Stimulated activated CD8-positive, alpha-beta memory T cell treated with anti-CD3 and anti-CD28 coated beads, Interleukin-7, amount 100 ng/mL, for 24 hours (primary cell): ENCODE measurements around the gene MPP4.
"Not testable (repeated sequence)": the region's sequence is repeated elsewhere in the genome, so short reads cannot be mapped to it uniquely, and the experiment has no call there.

Experiments
- DNase-seq: peaks from one replicate; pipeline ENCODE4 v3.0.0-alpha.2; 2020; ENCODE audit warnings: low read depth

MPP4 gene

DNA sequence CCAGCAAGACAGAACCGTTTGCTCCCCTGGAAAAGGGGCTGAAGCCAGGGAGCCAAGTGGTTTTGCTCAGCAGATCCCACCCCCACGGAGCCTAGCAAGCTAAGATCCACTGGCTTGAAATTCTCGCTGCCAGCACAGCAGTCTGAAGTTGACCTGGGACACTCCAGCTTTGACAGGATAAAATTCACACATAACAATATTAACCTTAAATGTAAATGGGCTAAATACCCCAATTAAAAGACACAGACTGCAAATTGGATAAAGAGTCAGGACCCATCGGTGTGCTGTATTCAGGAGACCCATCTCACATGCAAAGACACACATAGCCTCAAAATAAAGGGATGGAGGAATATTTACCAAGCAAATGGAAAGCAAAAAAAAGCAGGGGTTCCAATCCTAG is 27.2 kb downstream of the MPP4 start:
- not testable (repeated sequence) for DNase-seq

DNA sequence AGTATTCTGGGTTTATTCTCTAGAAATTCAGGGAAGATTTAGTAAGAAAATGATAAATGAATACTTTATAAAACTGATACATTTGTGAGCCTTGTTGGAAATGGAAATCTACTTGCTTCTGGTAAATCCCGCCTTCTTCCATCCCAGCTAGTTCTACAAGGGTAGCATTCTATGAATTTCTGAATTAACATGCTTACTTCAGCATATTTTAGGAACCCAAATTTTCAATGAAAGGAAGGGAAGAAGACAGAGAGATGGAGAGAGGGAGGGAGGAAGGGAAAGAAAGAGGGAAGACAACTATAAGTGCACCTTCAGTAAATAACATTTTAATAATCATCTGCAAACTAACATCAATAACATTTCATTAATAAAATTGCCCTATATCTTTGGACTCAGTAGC is 28.6 kb downstream of the MPP4 start:
- DNase-seq = no peak

DNA sequence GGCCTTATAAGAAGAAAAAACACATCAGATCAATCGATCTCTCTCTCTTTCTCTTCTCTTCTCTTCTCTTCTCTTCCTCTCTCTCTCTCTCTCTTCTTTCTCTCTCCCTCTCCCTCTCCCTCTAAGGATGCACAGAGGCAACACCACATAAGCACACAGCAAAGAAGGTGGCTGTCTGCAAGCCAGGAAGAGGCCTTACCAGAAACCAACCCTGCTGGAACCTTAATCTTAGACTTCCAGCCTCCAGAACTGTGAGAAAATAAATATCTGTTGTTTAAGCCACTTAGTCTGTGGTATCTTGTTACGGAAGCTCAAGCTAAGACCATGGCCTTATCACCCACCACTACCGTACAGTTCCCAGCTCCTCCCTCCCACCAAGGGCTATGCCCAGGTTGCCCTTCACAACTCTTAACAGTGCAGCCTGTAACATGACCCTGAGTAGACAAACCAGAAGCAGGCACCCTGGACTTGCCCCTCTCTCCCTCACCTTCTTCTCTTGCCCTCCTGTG is 30.0 kb downstream of the MPP4 start:
- DNase-seq = no peak

DNA sequence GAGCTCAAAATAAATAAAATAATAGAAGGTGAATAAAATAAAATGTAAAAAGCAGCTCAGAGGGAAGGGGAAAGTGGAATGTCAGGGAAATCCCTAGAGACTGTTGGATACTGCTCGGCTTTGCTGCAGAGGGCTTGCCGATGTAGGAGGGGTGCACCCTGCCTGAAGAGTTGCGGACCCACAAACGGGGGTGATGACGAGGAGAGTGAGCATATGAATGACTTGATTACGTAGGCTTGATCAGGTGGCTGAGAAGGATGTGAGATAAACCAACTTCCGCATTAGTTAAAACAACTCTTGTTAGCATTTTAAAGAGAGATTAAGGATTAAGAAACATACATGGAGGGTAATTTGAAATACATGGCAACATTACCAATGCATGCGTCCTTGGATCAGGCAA is 34.1 kb downstream of the MPP4 start:
- no peak for DNase-seq

DNA sequence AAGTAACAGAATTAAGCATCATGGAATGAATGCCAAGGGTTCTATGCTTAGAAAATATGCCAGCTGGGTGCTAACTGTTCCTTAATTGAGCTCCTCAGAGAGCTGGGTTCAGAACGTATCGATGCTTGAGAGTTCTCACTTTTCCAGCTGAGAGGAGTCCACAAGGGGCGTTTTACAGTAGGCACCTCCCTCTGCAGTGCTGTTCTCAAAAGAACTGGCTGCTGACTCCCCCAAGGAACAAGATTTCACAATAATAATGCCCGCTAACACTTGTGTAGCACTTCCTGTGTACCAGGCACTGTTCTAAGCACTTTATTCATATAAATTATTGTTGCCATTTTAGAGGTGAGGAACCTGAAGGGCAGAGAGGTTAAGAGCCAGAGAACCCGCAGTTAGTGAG is 37.1 kb downstream of the MPP4 start:
- DNase-seq = no peak

DNA sequence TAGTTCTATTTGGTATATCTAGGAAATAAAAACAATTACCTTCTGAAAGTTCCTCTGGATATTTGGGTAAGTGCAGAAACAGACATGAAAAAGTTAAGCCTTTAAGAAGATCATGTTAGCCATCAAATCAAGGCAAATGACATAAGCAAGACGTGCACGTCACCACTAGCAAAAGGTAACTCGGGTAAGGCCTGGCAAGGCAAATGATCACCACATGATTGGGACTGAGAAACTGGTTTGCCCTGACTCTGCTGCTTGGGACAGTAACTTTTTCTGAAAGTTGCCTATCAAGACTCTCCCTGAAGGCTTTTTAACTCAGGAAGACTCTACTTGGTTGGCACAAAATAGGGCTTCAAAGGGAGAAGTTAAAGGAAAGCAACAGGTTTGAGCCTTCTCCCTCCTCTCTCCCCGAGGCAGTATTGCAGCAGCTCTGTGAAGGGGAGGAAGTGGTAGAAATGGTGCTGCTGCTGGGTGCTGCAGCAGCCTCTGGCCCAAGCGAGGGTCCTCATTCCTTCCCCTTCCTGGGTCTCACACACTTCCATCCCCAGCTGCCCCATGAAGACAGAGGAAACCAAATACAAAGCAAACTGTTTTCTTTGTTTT is 38.0 kb downstream of the MPP4 start:
- no peak for DNase-seq

DNA sequence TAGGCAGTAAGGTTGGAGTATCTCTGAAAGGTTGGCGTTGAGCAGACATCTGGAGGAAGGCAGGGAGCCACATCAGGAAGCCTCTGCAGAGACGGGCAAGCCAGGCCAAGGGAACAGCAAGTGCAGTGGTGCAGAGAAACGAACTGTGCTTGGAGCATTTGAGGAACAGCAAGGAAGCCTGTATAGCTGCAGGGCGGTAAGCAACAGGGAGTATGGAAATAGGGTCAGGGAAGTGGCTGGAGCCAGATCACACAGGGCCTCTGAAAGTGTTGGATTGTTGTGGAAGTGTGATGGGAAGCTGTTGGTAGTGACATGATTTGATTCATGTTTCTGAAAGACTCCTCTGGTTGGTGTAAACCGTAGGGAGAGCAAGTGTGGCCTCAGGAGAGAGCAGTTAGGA is 41.7 kb downstream of the MPP4 start:
- DNase-seq = no peak

DNA sequence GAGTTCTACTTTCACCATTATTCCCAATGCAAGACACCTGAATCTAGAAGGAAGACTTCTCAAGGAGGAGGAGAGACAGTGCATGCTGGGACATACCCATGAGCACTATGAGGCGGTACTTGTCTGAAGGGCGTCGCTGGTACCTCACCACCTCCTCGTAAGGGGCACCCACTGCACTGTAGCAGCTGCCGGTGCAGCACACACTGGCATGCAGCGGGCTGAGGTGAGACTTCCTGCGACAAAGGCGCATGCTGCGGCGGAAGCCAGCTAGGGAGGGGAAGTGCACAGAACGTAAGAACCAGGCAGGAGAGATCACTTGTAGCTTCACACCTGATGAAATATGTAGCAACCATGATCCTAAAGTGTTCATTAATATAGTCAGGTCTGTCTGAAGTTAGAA is 42.3 kb downstream of the MPP4 start:
- no peak for DNase-seq

DNA sequence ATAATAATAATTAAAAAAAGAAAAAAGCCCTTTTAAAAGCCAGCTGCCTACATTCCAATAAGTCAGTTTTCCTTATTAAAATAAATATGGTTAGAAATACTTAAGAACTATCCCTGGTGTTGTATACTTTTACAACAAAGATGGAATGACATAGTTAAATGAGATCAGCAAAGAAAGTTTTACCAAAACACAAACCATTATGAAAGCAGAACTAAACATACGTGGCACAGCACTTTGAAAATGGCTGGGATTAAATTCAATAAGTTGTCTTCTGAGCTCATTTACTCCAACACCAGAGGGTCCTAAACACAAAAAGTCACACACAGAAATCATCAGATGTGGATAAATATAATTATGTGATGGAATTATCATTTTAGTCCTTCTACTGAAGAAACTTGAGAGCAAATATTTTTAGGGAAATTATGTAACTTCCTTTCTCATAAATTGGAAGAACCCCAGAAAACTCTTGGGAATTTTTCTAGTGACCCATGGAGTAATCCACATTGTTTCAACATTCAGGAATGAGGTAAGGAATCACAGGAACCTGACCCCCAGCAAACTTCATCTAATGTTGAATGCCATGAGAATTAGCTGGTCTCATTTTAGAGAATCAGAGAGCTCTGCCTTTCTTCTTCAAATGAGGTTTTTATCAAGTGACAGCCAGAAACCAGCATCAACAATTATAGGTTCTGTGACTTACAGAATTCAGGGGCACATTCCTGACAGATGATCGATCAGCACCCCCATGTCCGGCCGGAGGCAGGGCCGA is 43.6 kb downstream of the MPP4 start:
- DNase-seq = no peak

DNA sequence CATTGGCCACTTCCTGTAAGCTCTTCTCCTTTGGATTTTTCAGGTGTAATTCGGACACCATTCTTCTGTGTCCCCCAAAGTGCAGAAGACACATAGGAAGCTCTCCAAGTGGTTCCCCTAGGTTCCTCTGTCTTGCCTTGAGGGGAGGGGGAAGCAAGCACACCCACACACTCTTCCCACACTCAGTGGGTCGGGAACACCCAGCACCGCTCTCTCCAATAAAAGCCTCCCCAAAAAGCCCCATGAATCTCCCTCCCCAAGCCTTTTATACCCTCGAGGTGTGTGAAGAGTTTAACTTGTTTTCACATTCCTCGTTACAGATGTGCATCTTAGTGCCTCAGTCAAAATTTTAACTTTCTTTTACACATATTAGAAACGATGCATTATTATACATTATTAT is 45.2 kb downstream of the MPP4 start:
- no peak for DNase-seq

DNA sequence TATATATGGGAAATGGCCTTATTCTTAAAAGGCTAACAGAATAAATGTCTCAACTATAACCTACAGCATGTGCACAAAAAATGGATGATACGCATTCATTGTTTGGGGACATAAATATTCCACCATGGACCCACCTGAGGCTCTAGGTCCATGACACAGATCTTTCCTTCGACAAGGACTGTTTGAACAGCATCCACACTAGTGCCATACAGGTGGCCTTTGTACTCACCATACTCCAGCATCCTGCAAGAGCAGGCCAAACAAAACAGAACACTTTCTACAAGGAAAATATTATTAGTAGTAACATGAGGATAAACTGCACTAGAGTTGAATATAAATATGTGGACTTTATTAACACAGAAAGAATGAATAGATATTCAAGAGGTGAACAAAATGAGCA is 49.0 kb downstream of the MPP4 start:
- DNase-seq = no peak

DNA sequence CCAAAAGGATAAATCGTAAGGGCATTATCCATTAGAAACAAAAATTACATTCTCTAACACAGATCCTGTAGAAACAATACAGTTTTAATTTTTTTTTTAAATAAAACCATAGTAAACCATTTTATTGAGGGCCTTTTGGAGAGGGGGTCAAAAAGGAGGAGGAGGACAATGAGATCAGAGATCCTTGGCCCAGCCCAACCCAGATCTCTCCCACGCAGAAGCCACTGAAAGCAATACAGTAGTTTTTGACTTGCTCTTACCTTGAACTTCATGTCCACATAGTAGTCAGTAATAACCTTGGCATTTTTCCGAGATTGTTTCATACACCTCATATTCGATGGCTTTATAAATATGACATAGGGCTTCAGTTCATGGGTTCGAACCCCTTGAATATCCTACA is 51.0 kb downstream of the MPP4 start:
- DNase-seq = no peak

DNA sequence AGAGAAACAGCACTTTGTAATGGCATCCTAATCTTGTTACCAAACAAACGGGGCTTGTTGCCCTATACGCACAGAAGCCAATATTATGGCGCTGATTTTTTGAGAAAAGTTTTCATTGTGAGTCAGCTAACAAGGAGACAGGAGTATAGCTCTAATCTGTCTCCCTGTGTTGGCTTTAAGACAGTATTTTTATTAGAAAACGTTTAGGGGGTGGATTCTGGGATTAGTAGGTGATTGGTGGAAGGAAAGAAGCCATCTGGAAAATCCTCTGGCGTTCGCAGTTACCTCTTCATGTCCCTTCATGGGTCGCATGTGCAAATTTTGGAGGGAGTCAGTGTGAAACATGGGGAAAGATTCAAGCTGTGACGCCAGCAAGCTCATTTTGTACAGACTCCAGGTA is 54.4 kb downstream of the MPP4 start:
- no peak for DNase-seq

DNA sequence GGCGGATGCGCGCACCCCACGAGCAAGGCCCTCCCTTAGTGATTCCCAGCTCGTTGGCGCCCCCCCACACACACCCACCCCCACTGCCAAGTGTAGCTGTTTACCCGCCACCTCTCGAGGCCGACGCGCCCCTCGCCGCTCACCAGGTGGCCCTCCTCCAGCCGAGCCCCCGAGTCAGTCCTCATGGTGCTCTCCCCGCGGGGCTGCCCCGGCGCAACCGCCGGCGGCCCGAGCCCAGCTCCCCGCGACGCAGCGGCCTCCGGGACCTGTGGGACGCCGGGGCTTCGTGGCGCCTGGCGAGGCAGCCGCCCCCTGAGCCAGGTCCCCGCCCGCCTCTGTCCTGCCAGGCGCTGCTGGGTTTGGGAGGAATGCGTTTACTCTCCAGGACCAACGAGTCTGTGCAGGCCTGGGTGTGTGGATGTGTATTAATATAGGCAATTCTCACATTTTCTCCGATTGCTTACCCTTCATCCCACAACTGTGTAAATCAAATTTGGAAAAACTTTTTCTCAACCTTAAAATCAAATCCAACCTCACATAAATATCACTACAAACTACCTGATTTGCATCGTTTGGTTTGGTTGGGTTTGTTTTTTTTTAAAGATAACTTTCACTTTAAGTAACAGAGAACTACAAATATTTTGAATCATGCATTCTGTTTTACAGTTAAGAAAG is 55.1 kb downstream of the MPP4 start, which contains the start of gene TMEM237:
Gene TMEM237 (minus strand): TSS at position 288 of the 675 bp plus-strand sequence. CDS start 103 bp downstream, at position 185.
- peak; percentile 11 for DNase-seq

DNA sequence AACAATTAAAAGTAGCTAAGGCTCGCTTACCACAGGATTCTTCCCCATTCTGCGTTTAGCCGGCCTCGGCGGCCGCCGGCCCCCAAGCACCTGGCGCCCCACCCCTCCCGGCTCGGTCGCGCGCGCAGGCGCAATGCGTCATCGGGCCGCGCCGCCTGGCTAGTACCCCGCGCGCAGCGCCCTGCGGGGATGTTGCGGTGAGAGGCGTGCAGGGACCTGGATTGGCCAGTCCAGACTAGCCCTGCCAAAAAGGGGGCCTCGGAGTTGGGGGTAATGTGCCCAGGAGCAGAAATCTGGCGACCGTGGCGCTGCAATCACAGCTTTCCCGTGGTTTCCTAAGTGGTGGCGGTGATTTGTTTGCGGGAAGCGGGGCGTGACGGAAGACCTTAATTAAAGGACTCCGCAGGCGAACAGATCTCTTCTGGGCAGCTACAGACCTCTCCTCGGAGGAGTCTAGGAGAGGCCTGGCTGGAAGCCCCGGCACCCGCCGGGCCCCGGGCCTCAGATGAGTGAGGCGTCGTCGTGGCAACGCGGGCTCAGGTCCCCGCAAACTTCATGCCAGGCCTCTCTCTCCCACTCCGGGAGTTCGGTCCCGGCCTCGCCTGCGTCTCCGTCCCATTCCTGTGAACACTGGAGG is 55.7 kb downstream of the MPP4 start:
- DNase-seq = peak; percentile 73

DNA sequence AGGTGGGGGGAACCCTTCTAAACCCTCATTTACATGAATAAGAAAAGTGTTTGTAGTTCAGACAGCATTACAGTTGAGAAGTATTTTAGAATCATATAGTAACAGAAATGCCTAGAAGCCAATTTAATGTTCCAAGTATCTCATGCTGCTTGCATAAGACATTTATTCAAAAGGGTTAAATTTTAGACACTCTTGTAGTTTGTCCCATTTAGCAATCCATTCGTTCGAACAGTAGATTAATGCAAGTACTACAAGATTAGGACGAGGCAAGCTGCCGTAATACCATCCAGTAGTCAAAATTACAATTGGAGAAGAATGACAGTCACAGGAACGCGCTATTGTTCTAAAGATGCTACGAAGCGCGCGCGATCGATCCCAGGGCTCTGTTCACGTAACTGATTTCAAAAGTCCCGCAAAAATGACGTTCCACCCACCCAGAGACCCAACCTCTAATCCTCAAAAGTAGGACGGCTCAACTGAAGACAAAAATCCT is 56.3 kb downstream of the MPP4 start:
- DNase-seq = no peak

DNA sequence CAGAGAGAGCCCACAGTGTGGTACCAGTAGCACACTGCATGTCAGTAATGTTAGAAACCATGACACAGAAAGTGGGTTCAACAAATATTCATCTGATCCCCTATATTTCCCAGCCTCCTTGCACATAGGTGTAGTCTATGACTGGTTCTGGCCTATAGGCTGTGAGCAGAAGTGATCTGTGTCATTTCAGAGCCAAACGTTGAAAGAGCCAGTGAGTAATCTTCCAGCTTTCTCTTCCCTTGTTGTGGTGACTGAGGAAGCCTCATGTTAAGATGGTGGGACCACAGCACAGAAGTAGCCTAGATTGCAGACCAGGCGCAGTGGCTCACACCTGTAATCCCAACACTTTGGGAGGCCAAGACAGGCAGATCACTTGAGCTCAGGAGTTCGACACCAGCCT is 59.2 kb downstream of the MPP4 start:
- DNase-seq = no peak

DNA sequence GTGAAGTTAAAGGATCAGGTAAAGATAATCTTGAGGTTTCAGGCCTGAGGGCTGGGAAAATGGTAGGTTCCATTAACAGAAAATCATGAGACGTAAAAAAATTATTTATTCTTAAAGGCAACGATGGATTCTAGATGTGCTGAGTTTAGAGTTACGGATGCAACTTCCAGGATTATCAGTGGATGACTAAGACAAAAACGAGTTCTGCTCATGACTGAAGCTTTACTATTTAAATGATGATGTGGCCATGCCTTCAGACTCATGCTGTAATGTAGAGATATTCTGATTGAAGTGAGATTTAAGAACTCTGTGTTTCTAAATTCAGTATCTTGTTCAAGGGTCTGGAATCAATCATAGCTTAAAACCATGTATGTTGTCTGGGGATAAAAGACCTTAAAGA is 60.1 kb downstream of the MPP4 start:
- DNase-seq = no peak

DNA sequence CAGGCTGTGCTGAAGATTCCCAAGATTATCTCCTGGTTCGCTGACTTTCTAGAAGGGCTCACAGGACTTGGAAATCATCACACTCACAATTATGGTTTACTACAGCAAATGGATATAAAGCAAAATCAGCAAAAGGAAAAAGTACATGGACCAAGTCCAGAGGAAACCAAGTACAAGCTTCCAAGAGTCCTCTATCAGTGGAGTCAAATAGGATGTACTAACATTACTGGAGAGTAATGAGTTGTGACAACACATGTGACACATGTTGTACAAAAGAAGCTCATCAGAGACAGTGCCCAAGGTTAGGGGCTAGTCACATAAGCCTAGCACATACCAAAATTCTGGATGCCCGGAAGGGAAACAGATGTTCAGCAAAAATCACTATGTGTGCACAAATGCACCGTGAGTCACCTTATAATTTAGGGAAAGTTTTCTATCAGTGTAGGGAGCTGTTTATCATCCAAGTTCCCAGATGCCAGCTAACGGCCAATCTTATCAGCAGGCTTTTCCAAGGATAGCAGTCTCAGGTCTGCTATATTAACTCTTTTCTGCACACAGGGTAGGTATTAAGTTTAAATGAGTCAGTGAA is 64.7 kb downstream of the MPP4 start:
- DNase-seq = no peak

DNA sequence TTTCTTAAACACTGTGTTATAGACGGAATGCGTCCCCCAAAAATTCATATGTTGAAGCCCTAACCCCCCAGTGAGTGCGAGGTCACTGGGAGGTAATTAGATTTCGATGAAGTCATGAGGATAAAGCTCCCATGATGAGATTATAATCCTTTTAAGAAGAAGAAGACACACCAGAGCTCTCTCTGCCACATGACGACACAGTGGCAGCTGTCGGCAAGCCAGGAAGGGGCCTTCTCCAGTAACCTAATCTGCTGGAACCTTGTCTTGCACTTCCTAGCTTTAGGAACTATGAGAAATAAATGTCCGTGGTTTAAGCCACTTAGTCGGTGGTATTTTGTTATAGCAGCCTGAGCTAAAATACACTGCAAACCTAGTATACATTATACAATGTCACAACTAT is 67.4 kb downstream of the MPP4 start:
- DNase-seq = no peak

DNA sequence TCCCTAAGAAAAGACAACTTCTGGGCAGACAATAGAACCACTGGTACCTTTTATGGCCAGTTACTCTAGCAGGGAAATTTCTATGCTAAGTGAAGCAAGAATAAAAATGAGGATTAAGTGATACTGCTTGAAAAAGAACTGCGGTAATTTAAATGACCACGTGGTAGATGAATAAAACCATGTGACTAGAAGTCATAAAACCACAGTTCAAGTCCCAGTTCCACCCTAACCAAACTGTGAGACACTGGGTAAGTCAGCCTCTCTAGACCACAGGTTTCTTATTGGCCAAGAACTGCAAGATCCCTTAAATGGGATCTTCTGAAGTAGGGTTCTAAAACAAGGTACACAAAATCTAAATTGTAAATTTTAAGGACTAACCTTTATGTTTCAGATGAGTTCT is 67.9 kb downstream of the MPP4 start:
- no peak for DNase-seq

DNA sequence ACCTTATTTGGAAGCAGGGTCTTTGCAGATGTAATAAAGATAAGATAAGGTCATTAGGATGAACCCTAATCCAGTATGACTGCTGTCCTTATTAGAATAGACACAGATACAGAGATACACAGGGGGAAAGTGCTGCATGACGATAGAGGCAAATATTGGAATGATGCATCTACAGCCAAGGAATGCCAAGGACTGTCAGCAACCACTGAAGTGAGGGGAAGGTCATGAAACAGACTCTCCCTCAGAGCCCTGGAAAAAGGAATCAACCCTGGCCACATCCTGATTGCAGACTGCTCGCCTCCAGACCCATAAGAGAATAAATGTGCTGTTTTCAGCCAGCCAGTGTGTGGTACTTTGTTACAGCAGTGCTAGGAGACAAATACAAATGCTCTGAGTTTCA is 69.9 kb downstream of the MPP4 start:
- no peak for DNase-seq
